Fibroblast of villous mesenchyme (primary cell): ENCODE results near the gene TCF12. TPM values are rescaled to one million over a fixed set of nuclear protein-coding genes. Genes with fewer than 3 reads are reported as not detected.
A peak's percentile ranks its signal among the peaks of the same experiment; 100 is the strongest.

Experiments
- DNase-seq: peaks from one replicate; pipeline ENCODE4 v3.0.0-alpha.2; 2010; ENCODE audit warnings: low read depth
- H3K4me3 ChIP-seq: 2 replicates; pipeline ENCODE4 v1.5.1; 2011; ENCODE audit warnings: low read depth, mild to moderate bottlenecking, low read length
- CTCF ChIP-seq: IDR thresholded peaks from 2 replicates; pipeline ENCODE4 v1.5.1; 2012; ENCODE audit warnings: low read depth, mild to moderate bottlenecking, low read length; ENCODE audit not compliant: insufficient read depth
- total RNA-seq: library from RNA; depleted of rRNA; stranded (reverse); fragments of >200 nt; gene quantifications from 2 replicates; pipeline ENCODE4 v1.2.3, GENCODE V29; 2012

Gene TCF12
- total RNA-seq, 1 donor: 110 TPM

GRCh38 chr15:57079446-57079845, 161.0 kb downstream of the TCF12 start:
- no peak overlapping the region for H3K4me3 ChIP-seq
- DNase-seq: no peak
- no peak for TF ChIP-seq CTCF

DNA sequence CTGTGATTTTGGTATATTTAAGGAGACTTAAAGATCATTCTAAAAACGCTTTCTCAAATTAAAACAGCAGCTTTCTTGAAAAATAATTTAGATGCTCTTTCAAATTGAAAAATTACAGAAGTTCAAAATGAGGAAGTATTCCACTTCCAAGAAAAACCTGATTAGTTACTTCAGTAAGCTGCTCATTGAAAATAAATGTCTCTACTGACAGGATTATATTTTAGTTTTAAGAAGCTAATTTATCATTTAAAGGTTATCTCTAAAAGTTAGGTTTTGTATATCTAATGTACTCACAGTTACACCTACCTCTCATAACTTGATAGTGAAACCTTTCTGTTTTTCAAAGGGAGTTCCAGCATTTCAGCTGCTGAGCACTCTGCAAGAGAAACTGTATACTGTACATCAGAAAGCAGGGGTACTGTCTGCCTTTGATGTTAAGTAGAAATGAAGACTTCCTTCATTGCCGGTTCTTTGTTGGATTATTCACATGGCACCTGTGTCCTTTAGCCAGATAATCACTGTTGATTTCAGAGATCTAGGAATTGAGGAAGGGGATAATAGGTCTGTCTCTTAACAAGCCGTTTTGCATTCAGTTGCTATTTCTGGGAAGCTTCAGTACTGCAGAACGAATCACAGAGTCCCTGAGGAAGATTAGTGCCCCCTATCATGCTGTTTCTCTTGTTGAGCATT, 161.6 kb downstream of the TCF12 start:
- no peak for DNase-seq
- H3K4me3 ChIP-seq: no peak overlapping the region
- TF ChIP-seq CTCF: no peak

- DNase-seq: peak; percentile 52
- no peak overlapping the region for H3K4me3 ChIP-seq
- no peak for TF ChIP-seq CTCF
Measured at GRCh38 chr15:57082054-57082728, 163.7 kb downstream of the TCF12 start.

DNA sequence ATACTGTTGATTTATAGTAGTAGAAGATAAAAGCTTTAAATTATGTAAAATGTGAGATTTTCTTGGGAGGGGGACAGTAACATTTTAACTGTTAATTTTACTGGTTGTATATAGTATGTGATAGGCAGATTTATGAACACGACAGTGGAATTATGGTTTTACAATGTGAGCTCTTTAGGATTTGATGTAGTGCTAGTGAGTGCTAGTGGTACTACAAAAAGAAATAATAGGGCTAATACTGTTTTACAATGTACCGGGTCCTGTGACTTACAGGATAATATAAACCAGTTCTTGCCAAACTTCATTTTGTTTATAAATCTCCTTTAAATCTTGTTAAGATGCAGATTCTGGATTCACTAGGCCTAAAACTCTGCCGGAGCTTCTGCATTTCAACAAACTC, 165.7 kb downstream of the TCF12 start:
- no peak overlapping the region for H3K4me3 ChIP-seq
- DNase-seq: peak; percentile 44
- no peak for TF ChIP-seq CTCF

GRCh38 chr15:57085267-57085666, 166.8 kb downstream of the TCF12 start:
- no peak overlapping the region for H3K4me3 ChIP-seq
- TF ChIP-seq CTCF: no peak
- DNase-seq: no peak

DNA sequence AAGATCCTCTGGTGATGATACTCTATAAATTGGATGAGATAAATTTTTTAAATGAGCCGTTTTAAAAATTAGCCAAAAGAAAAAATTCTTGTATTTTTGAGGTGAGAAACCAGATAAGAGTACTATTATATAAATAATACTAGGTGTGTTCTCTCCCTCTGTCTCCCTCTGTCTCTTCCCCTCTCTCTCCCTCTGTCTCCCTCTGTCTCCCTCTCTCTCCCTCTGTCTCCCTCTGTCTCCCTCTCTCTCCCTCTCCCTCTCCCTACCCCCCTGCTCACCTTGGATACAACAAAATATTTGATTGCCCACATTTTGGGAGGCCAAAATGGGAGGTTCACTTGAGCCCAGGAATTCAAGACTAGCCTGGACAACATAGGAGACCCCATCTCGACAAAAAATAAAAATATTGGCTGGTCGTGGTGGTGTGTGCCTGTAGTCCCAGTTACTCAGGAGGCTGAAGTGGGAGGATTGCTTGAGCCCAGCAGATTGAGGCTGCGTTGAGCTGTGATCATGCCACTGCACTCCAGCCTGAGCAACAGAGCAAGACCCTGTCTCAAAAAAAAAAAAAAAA, 168.5 kb downstream of the TCF12 start:
- no peak overlapping the region for H3K4me3 ChIP-seq
- no peak for DNase-seq
- TF ChIP-seq CTCF: no peak
